Activated naive CD8-positive, alpha-beta T cell treated with anti-CD3 and anti-CD28 coated beads for 36 hours (primary cell): ENCODE data around the gene ARNT2. TPM values are rescaled to one million over a fixed set of nuclear protein-coding genes. Genes with fewer than 3 reads are reported as not detected.

Source experiments
- DNase-seq: peaks from one replicate; pipeline ENCODE4 v3.0.0; 2021
- H3K27ac Mint-ChIP-seq: one replicate; pipeline ENCODE4 v1.8.0; 2022; ENCODE audit warnings: mild to moderate bottlenecking, moderate library complexity, mixed read lengths
- H3K27me3 Mint-ChIP-seq: one replicate; pipeline ENCODE4 v1.8.0; 2022; ENCODE audit warnings: mild to moderate bottlenecking, mixed read lengths
- H3K36me3 Mint-ChIP-seq: one replicate; pipeline ENCODE4 v1.8.0; 2021; ENCODE audit warnings: mild to moderate bottlenecking, mixed read lengths
- H3K4me1 Mint-ChIP-seq: one replicate; pipeline ENCODE4 v1.8.0; 2021; ENCODE audit warnings: mixed read lengths
- H3K4me3 Mint-ChIP-seq: one replicate; pipeline ENCODE4 v1.8.0; 2022; ENCODE audit warnings: mild to moderate bottlenecking, moderate library complexity, mixed read lengths
- H3K9me3 Mint-ChIP-seq: one replicate; pipeline ENCODE4 v1.8.0; 2022; ENCODE audit warnings: mixed read lengths
- total RNA-seq, 2 experiments: library from RNA; stranded (reverse); gene quantifications; one replicate each; pipeline ENCODE4 v1.2.3, GENCODE V29; 2021

The ARNT2 gene
- total RNA-seq, 2 experiments from 2014 or later: not detected

DNA sequence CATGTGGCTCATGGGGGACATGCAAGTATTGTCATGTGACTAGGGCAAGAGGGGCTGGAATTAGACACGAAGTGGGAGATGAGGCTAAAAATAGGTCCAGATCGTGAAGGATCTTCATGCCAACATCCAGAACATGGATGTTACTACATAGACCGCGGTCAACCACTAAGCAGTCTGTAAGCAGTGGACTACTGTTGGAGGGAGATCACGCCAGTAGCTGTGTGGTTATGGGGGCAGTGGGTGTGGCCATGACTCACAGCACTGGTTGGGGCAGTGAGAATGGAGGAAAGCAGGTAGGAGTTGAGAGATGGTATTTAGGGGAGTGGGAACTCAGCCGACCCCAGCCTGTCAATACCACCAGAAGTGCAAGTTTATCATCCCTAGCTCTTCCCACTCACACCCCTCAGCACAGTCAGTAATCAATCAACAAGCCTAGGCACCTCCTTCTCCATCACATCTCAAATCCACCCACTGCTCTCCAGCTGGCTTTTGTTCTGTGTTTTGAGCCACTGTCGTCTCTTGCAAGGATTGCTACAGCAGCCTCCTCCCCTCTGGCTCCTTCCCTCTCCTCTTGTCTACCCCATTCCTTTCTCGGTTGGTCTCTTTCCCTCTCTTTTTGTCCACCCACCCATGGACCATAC is 183.8 kb downstream of the ARNT2 start:
- Mint-ChIP-seq H3K9me3 (no peaks in the 10 kb centered on the region), H3K4me3 (no peak overlapping the region), H3K27ac (no peak overlapping the region), H3K27me3 (no peaks in the 10 kb centered on the region), H3K36me3 (no peaks in the 10 kb centered on the region), H3K4me1 (no peaks in the 10 kb centered on the region)
- DNase-seq: no peak

GRCh38 chr15:80588801-80589200 is 184.6 kb downstream of the ARNT2 start:
- H3K4me3 Mint-ChIP-seq: no peak overlapping the region
- no peaks in the 10 kb centered on the region for H3K9me3 Mint-ChIP-seq
- no peaks in the 10 kb centered on the region for H3K4me1 Mint-ChIP-seq
- DNase-seq: no peak
- no peak overlapping the region for H3K27ac Mint-ChIP-seq
- H3K36me3 Mint-ChIP-seq: no peaks in the 10 kb centered on the region
- no peaks in the 10 kb centered on the region for H3K27me3 Mint-ChIP-seq

DNA sequence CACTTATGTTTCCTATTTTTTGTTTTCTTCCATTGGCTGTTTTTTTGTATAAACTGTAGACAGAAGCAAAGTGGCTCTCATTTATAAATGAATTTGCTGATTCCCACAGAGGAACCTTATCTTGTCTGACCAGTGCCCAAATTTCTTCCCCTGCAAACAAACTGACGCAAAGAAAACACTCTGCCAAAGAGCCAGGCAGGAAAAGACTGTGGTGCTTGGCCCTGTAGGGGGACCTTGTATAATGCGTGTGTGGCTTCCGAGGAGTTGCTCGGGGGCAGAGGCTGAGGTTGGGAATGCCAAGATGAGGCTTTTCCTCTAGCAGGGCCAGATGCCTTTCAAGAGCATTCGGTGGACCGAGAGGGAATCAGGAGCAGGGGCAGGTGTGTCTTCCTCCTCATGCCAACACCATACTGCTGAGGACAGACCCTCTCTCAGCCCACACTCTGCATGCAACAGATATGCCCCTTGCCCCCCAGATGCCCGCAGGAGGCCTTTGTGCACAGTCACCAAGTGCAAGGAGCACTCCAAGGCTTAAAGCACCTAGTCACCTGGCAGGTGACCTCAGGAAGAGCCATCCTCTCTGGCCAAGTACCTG is 186.7 kb downstream of the ARNT2 start:
- Mint-ChIP-seq H3K27ac (no peak overlapping the region), H3K4me1 (no peaks in the 10 kb centered on the region), H3K9me3 (no peaks in the 10 kb centered on the region), H3K27me3 (no peaks in the 10 kb centered on the region), H3K4me3 (no peak overlapping the region), H3K36me3 (no peaks in the 10 kb centered on the region)
- DNase-seq: no peak

DNA sequence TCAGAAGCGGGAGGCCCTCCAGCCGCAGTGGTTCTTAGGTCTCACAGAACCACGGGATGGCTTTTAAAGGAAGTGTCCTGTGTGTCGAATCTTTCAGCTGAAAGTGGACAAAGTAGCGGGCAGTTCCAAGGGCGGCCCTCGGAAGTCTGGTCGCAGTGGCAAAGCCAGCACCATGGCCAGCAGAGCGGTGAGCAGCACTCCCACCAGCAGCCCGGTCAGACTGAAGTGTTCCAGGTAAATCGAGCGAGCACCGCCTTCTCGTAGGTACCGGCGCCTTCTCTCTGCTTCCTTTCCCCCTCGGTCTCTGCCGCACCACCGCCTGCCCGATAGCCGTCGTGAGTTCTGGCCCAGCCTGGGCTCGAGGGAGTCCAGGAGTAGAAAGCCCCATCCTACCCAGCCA is 187.3 kb downstream of the ARNT2 start:
- DNase-seq: no peak

DNA sequence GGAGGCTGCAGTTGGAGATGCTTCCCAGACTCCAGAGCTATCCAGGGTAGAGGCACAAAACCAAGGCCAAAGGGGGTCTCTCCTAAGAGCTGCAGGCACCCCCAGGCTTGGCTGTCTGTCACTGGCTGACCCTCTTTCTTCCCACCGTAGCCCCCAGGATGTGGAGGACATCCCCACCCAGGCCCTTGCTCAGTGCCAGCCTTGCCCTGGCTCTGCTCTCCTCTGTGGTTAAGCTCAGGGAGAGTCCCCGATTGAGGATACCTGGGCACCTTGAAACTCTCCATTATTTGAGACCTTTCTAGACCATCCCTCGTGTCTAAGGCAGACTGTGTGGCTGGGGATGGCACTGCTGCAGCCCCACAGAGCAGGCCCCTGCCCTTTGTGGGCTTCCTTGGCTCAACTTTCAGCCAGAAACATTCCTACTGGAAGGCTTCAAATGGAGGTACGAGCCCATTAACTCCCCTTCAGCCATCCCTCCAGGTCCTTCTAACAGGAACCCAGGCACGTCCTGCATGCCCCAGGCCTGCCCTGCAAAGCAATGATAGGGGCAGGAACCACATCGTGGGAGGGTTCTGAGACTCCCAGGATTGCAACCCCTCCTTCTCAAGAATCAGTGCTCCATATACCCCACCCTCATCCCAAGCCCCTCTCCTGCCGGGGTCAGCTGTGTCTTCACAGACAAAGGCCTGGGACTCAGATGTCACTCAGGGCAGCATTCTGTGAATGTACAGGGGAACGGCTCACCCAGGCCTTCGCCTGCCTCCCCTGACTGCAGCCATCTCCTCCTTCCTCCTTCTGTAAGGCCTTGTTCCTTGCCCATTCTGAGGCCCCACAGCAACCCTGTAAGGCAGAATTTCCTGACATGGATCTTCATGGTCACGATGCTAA is 188.0 kb downstream of the ARNT2 start:
- no peak overlapping the region for H3K4me3 Mint-ChIP-seq
- no peak overlapping the region for H3K27ac Mint-ChIP-seq
- H3K4me1 Mint-ChIP-seq: no peaks in the 10 kb centered on the region
- no peaks in the 10 kb centered on the region for H3K36me3 Mint-ChIP-seq
- DNase-seq: no peak
- H3K27me3 Mint-ChIP-seq: no peaks in the 10 kb centered on the region
- no peaks in the 10 kb centered on the region for H3K9me3 Mint-ChIP-seq

More for the DNA sequence above, 187.3 kb downstream of the ARNT2 start:
- Mint-ChIP-seq H3K27me3 (no peaks in the 10 kb centered on the region), H3K27ac (no peak overlapping the region), H3K4me3 (no peak overlapping the region), H3K36me3 (no peaks in the 10 kb centered on the region), H3K9me3 (no peaks in the 10 kb centered on the region), H3K4me1 (no peaks in the 10 kb centered on the region)

- no peak for DNase-seq
- Mint-ChIP-seq H3K27me3 (peaks cover 7% of the 10 kb centered on the region), H3K27ac (no peak overlapping the region), H3K36me3 (no peaks in the 10 kb centered on the region), H3K9me3 (no peaks in the 10 kb centered on the region), H3K4me3 (no peak overlapping the region), H3K4me1 (no peaks in the 10 kb centered on the region)
Observed at GRCh38 chr15:80593486-80594030, 189.4 kb downstream of the ARNT2 start.

DNA sequence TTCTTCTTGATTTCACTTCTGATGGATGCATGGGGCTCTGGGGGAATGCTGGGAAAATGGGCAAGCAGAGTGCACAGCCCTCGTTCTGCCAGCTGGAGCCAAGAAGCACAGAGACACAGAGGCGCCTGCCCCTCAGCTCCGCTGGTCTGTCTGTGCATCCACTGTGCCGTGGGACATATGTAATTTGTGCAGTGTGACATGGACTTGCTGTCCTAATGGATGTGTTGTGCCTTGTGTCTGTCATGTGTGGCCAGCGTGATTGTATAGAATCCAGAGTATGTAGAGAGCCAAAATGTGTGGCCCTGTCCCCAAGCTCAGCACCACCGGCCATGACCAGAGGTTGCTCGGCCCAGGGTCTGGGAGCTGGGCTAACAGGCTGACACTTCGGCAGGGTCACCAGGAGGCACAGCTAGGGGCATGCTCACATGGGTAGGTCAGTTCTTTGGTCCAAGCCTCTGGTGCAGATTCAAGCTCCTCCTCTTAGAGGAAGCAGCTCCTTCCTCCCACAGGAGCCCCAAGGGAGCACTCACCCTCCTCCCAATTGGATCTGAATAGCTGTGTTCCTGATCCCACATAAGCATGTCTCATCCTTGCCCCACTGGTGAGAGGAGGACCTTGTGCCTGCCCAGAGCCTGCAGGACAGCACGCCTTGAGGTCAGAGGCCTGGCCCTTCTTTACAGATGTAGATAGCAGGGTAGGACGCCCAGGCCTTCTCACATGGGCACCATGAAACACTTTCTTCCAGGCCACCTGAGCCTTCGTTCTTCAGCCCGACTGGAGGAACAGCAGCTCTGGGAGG is 190.1 kb downstream of the ARNT2 start:
- Mint-ChIP-seq H3K27me3 (peaks cover 14% of the 10 kb centered on the region), H3K27ac (no peak overlapping the region), H3K9me3 (no peaks in the 10 kb centered on the region), H3K36me3 (no peaks in the 10 kb centered on the region), H3K4me1 (peaks cover 4% of the 10 kb centered on the region), H3K4me3 (no peak overlapping the region)
- no peak for DNase-seq

DNA sequence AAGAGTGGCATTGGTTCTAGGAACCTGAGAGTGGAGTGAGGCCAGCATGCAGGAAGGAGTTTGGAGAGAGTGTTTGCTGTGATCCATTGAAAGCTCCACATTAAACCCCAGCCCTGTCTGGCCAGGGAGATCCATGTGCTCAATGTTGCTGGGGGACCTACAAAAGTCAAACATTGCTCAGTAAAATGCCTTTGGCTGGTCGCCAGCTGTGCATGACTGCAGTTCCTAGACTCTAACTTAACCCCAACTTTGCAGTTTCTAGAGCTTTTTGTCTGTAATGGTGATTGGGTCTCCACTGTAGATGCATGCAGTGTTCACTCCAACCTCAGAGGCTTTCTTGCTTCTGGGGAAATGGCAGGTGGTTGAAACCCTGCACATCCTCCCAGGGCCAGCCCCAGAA is 191.2 kb downstream of the ARNT2 start:
- Mint-ChIP-seq H3K4me3 (no peak overlapping the region), H3K27ac (no peak overlapping the region), H3K4me1 (peaks cover 4% of the 10 kb centered on the region), H3K36me3 (no peaks in the 10 kb centered on the region), H3K9me3 (no peaks in the 10 kb centered on the region), H3K27me3 (peaks cover 25% of the 10 kb centered on the region)
- no peak for DNase-seq

- Mint-ChIP-seq H3K4me3 (no peak overlapping the region), H3K27me3 (peaks cover 35% of the 10 kb centered on the region), H3K36me3 (no peaks in the 10 kb centered on the region), H3K4me1 (peaks cover 4% of the 10 kb centered on the region), H3K9me3 (peaks cover 2% of the 10 kb centered on the region), H3K27ac (no peak overlapping the region)
- no peak for DNase-seq
Observed at GRCh38 chr15:80596521-80596976, 192.4 kb downstream of the ARNT2 start.

- peaks cover 35% of the 10 kb centered on the region for H3K27me3 Mint-ChIP-seq
- no peak overlapping the region for H3K4me3 Mint-ChIP-seq
- H3K27ac Mint-ChIP-seq: no peak overlapping the region
- no peaks in the 10 kb centered on the region for H3K36me3 Mint-ChIP-seq
- peaks cover 2% of the 10 kb centered on the region for H3K9me3 Mint-ChIP-seq
- peaks cover 4% of the 10 kb centered on the region for H3K4me1 Mint-ChIP-seq
- no peak for DNase-seq
Observed at GRCh38 chr15:80597076-80597475, 192.9 kb downstream of the ARNT2 start.

DNA sequence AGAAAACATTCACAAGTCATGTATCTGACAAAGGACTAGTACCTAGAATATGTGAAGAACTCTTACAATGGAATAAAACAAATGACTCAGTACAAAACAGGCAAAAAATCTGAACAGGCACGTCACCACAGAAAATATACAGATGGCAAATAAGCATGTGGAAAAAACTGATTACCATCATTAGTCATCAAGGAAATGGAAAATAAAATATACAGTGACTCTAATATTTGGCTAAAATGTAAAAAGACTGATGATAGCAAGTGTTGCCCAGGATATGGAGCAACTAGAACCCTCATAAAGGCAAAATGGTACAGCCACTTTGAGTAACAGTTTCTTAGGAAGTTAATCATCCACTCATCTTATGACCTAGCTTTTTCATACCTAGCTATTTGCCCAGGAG is 195.2 kb downstream of the ARNT2 start:
- DNase-seq: no peak
- peaks cover 2% of the 10 kb centered on the region for H3K9me3 Mint-ChIP-seq
- H3K4me1 Mint-ChIP-seq: peaks cover 4% of the 10 kb centered on the region
- peaks cover 35% of the 10 kb centered on the region for H3K27me3 Mint-ChIP-seq
- H3K36me3 Mint-ChIP-seq: no peaks in the 10 kb centered on the region
- H3K4me3 Mint-ChIP-seq: no peak overlapping the region
- H3K27ac Mint-ChIP-seq: no peak overlapping the region

DNA sequence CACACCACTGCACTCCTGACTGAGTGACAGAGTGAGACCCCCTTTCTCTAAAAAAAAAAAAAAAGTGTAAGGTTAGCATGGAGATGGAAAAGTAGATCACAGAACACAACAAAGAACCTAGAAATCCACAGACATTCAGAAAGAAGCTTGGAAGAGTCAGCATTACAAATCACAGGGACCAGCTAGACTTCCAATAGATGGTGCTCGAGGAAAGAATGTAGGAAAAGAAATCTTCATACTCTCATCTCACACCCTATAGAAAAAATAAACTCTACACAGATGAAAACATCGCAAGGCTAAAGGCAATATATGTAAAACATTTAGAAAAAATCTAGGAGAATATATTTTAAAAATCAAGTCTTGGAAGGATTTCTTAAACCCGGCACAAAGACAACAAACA is 196.4 kb downstream of the ARNT2 start:
- DNase-seq: no peak
- Mint-ChIP-seq H3K4me1 (peaks cover 4% of the 10 kb centered on the region), H3K4me3 (no peak overlapping the region), H3K27ac (no peak overlapping the region), H3K9me3 (peaks cover 2% of the 10 kb centered on the region), H3K27me3 (peaks cover 35% of the 10 kb centered on the region), H3K36me3 (no peaks in the 10 kb centered on the region)

DNA sequence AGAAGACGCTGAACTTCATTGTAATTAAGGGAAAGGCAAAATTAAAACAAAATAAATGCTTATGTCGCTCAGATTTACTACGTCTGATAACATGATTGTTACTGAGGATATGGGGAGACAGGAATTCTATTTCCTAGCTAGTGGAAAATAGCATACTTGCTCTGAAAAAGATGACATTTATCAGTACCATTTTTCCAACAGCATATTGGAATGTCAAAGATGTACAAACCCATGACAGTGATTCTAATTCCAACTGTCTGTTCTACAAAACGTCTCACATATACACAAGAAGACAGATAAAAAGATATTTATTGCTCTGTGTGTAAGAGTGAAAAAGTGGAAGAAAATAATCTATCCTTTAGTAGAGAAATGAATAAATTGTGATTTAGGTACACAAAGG is 197.1 kb downstream of the ARNT2 start:
- Mint-ChIP-seq H3K4me3 (no peak overlapping the region), H3K27me3 (peaks cover 35% of the 10 kb centered on the region), H3K4me1 (peaks cover 4% of the 10 kb centered on the region), H3K36me3 (no peaks in the 10 kb centered on the region), H3K9me3 (peaks cover 2% of the 10 kb centered on the region), H3K27ac (no peak overlapping the region)
- no peak for DNase-seq

DNA sequence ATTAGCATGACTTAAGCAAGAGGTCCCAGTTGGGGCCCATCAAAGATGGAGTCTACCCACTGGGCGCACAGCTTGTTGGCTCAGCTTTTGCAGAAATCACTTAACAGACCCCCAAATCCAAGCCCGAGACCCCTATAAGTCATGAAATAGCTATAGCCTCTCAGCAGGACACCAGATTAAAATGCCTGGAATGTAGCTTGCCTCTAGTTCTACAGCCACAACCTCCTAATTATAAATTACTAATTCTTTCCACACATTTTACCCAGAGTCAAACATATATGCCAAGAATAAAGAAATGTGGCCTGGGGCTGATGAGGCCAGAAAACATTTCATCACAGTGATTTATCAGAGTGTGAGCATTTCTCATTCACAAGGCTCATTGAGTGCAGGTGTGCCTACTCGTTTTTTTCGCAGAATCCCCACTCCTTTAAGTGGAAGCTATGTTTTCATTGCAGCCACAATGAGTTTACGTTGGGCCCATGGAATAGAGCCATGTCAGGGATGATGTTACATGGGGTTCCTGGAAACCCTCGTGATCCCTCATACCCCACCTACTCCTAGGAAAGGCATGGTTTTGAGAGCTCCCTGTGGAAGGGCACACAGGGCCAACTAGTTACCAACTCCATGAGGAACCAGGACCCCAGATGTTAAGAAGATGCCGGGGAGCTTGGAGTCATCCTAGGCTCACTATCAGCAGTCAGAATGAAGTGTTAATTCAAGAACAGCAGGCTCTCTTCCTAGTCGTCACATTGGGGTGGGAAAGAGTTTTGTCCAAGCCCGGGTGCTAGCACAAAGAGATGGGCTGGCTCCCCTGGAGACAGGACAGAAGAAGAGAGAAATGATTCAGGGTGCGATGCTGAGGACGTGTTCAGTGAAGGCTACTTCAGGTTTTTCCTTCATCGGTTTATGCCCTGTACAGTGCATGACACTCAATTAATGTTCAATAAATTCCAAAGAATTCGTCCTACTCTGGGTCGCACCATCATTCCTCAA is 200.7 kb downstream of the ARNT2 start:
- H3K4me3 Mint-ChIP-seq: no peak overlapping the region
- no peak for DNase-seq
- no peaks in the 10 kb centered on the region for H3K36me3 Mint-ChIP-seq
- no peaks in the 10 kb centered on the region for H3K4me1 Mint-ChIP-seq
- no peak overlapping the region for H3K27ac Mint-ChIP-seq
- peaks cover 15% of the 10 kb centered on the region for H3K27me3 Mint-ChIP-seq
- H3K9me3 Mint-ChIP-seq: peaks cover 2% of the 10 kb centered on the region
